Ovary (tissue), 9 donors: ENCODE data around the gene EGFLAM. TPM values are rescaled to one million over a fixed set of nuclear protein-coding genes. Genes with fewer than 3 reads are reported as not detected.

ENCODE experiments used
- DNase-seq, 5 donors: peaks; one replicate each; pipeline ENCODE4 v3.0.0-alpha.2; 2019 to 2020
- H3K27ac ChIP-seq, 2 donors: fragments of 200-600 bp; one replicate each; pipeline versions ENCODE4 v1.5.1 to v1.8.0; 2019 to 2022
- H3K27me3 ChIP-seq: fragments of 200-600 bp; one replicate; pipeline ENCODE4 v1.8.0; 2022
- H3K36me3 ChIP-seq: fragments of 200-600 bp; sonication (generic); one replicate; pipeline ENCODE4 v1.5.1; 2019
- H3K4me1 ChIP-seq: one replicate; pipeline ENCODE4 v1.8.1; 2013; ENCODE audit warnings: mild to moderate bottlenecking, moderate library complexity; ENCODE audit not compliant: insufficient read depth
- H3K4me3 ChIP-seq: fragments of 200-600 bp; sonication (generic); one replicate; pipeline ENCODE4 v1.5.1; 2017
- H3K9me3 ChIP-seq, 2 donors: fragments of 200-600 bp in 1 of 2; sonication (generic) in 1 of 2; one replicate each; pipeline versions ENCODE4 v1.5.1 to v1.8.1; 2013 to 2019; ENCODE audit warnings: mild to moderate bottlenecking in 1 of 2, moderate library complexity in 1 of 2
- CTCF ChIP-seq, 3 donors: fragments of 450-650 bp in 2 of 3; fragments of 200-600 bp in 1 of 3; IDR thresholded peaks; one replicate each; pipeline versions ENCODE4 v1.5.1 to v1.8.0; 2016 to 2022; ENCODE audit warnings: antibody characterized with exemption in 3 of 3, mild to moderate bottlenecking in 1 of 3
- EP300 ChIP-seq: sonication (generic); formaldehyde crosslinking; IDR thresholded peaks from one replicate; pipeline ENCODE4 v1.6.1; 2017; ENCODE audit warnings: antibody characterized with exemption
- POLR2A ChIP-seq: fragments of 450-650 bp; IDR thresholded peaks from one replicate; pipeline ENCODE4 v1.6.1; 2017; ENCODE audit warnings: antibody characterized with exemption, mild to moderate bottlenecking, moderate library complexity
- WGBS, 3 donors: extraction: QIAGEN DNeasy Blood & Tissue Kit in 1 of 3; methylation state at CpG; one replicate each; pipeline versions ENCODE4 v1.1.5 to v1.1.7; 2013 to 2017; 5-methylcytosine and 5-hydroxymethylcytosine counted together
- intact Hi-C, 4 donors: fragments of 100-400 bp; cut with DNase I; formaldehyde crosslinking; loops; one replicate each; pipeline versions ENCODE4 v1.11.0 to v1.15.1; 2022 to 2023
- polyA plus RNA-seq, 2 donors: library from polyadenylated mRNA; stranded (reverse); fragments of 200-250 nt in 1 of 2; fragments of 350-450 nt in 1 of 2; fragmentation: Illumina TruSeq in 1 of 2; extraction: RNeasy Lipid Tissue Mini Kit (QIAGEN cat#74804) in 1 of 2; gene quantifications; one replicate each; pipeline ENCODE4 v1.2.3, GENCODE V29; 2013 to 2014
- total RNA-seq, 7 donors: library from RNA; depleted of rRNA in 2 of 7; stranded (reverse); fragments of >200 nt in 2 of 7; fragmentation: NEBNext Ultra II Directional in 3 of 7; extraction: Animal tissue kit (Norgen Biotek cat#: 25700) in 3 of 7; gene quantifications; one replicate each; pipeline versions ENCODE4 v1.1.0 to v1.2.4, GENCODE V29; 2016 to 2023
- donor health status: DM: no; HTN: no; CAD: no; lungs with moderate emphysema.
- donor health status: DM: no; HTN: no; CAD: no.
- donor health status: Bipolar disorder and iron deficiency.
- donor health status: DM: yes; HTN: yes; CAD: no.
- donor health status: DM: no; HTN: no; CAD: no.
- donor health status: DM: yes; HTN: yes; CAD: no.

EGFLAM gene
- total and polyA plus RNA-seq, 9 donors, result 6.1 to 37.8 (median 17.1) TPM

- Histone ChIP-seq H3K4me1 (peaks cover 4% of the 10 kb centered on the region), H3K27ac (no peak overlapping the region), H3K27me3 (no peaks in the 10 kb centered on the region), H3K4me3 (no peak overlapping the region), H3K36me3 (no peaks in the 10 kb centered on the region), H3K9me3 (no peaks in the 10 kb centered on the region)
- intact Hi-C loops, result no loop called here
- WGBS, 3 donors, result 78 to 93% (median 93%) methylated on average over 2 of the region's 2 CpGs
- TF ChIP-seq CTCF (IDR thresholded peaks at IDR 0.05) (no peak), EP300 (no peak), POLR2A (no peak)
- DNase-seq, result no peak
Observed at GRCh38 chr5:38267372-38267771, 9.0 kb downstream of the EGFLAM start.

GRCh38 chr5:38273626-38274025, 15.3 kb downstream of the EGFLAM start:
- no peak overlapping the region for H3K27ac ChIP-seq
- intact Hi-C loops, result no loop called here
- no peaks in the 10 kb centered on the region for H3K27me3 ChIP-seq
- H3K4me1 ChIP-seq, result no peaks in the 10 kb centered on the region
- WGBS, 3 donors, result 77 to 95% (median 92%) methylated on average over 3 of the region's 3 CpGs
- no peak for DNase-seq
- H3K36me3 ChIP-seq, result no peaks in the 10 kb centered on the region
- no peak for TF ChIP-seq EP300
- TF ChIP-seq POLR2A, result no peak
- no peak for TF ChIP-seq CTCF (IDR thresholded peaks at IDR 0.05)
- H3K4me3 ChIP-seq, result no peak overlapping the region
- H3K9me3 ChIP-seq, result no peaks in the 10 kb centered on the region

GRCh38 chr5:38274370-38274769, 16.0 kb downstream of the EGFLAM start:
- Histone ChIP-seq H3K36me3 (no peaks in the 10 kb centered on the region), H3K27ac (no peak overlapping the region), H3K4me1 (no peaks in the 10 kb centered on the region), H3K27me3 (no peaks in the 10 kb centered on the region), H3K9me3 (no peaks in the 10 kb centered on the region), H3K4me3 (no peak overlapping the region)
- TF ChIP-seq POLR2A (no peak), CTCF (IDR thresholded peaks at IDR 0.05) (no peak), EP300 (no peak)
- DNase-seq, result no peak
- intact Hi-C loops, result no loop called here
- WGBS, 3 donors, result 69 to 85% (median 76%) methylated on average over 1 of the region's 1 CpG

GRCh38 chr5:38284384-38284783, 26.0 kb downstream of the EGFLAM start:
- H3K27ac ChIP-seq, result no peak overlapping the region
- TF ChIP-seq POLR2A, result no peak
- no peak for TF ChIP-seq EP300
- TF ChIP-seq CTCF (IDR thresholded peaks at IDR 0.05), result no peak
- no peaks in the 10 kb centered on the region for H3K9me3 ChIP-seq
- intact Hi-C loops, result no loop called here
- no peak for DNase-seq
- no peaks in the 10 kb centered on the region for H3K36me3 ChIP-seq
- no peak overlapping the region for H3K4me3 ChIP-seq
- H3K4me1 ChIP-seq, result no peaks in the 10 kb centered on the region
- H3K27me3 ChIP-seq, result no peaks in the 10 kb centered on the region

- intact Hi-C loops, result no loop called here
- WGBS, 3 donors, result 81 to 88% (median 87%) methylated on average over 2 of the region's 2 CpGs
- Histone ChIP-seq H3K36me3 (no peaks in the 10 kb centered on the region), H3K4me3 (no peak overlapping the region), H3K27me3 (no peaks in the 10 kb centered on the region), H3K27ac (no peak overlapping the region), H3K4me1 (no peaks in the 10 kb centered on the region), H3K9me3 (no peaks in the 10 kb centered on the region)
- TF ChIP-seq CTCF (IDR thresholded peaks at IDR 0.05), result no peak
- TF ChIP-seq EP300, result no peak
- TF ChIP-seq POLR2A, result no peak
- no peak for DNase-seq
Observed at GRCh38 chr5:38285226-38285625, 26.9 kb downstream of the EGFLAM start.
